IMR-90 (cell line): ENCODE results near the gene SLC2A14. TPM values are rescaled to one million over a fixed set of nuclear protein-coding genes. Genes with fewer than 3 reads are reported as not detected.

ENCODE experiments used
- ATAC-seq: fragments of 200-7000 bp; cut with Tn5 transposase; 2 replicates; pipeline ENCODE4 v1.9.1; 2020; ENCODE audit warnings: low read depth, mild to moderate bottlenecking, moderate library complexity
- BruUV-seq: library from RNA; stranded (reverse); fragments of 400-500 nt; replicated peaks from 2 replicates; lab custom pipeline; 2021; lab: Mats Ljungman, UMichigan
- CTCF ChIA-PET: fragments of 300-600 bp; formaldehyde crosslinking; extraction: SDS; loops from one replicate; lab custom pipeline; 2021; ENCODE audit warnings: antibody characterized with exemption; lab: Yijun Ruan, JAX
- POLR2A ChIA-PET: fragments of 300-600 bp; sonication (Branson Sonifier 250); formaldehyde crosslinking; loops from one replicate; lab custom pipeline; 2022; ENCODE audit warnings: antibody characterized with exemption; ENCODE audit not compliant: unreplicated experiment; lab: Charles Lee
- DNase-seq: peaks from one replicate; pipeline ENCODE4 v3.0.0; 2013
- H2AFZ ChIP-seq: replicated peaks from 2 replicates; pipeline ENCODE3; 2013; ENCODE audit warnings: low read length, mild to moderate bottlenecking; ENCODE audit not compliant: poor library complexity
- H2AK5ac ChIP-seq: 2 replicates; pipeline ENCODE4 v1.6.1; 2013; ENCODE audit warnings: low read depth, low read length, inconsistent platforms
- H2AK9ac ChIP-seq: replicated peaks from 2 replicates; pipeline ENCODE3; 2013; ENCODE audit warnings: mild to moderate bottlenecking, low read depth, low read length, moderate library complexity; ENCODE audit not compliant: poor library complexity
- H2BK120ac ChIP-seq: 2 replicates; pipeline ENCODE4 v1.6.1; 2013; ENCODE audit warnings: low read depth, low read length, inconsistent platforms
- H2BK15ac ChIP-seq: 3 replicates; pipeline ENCODE4 v1.6.1; 2013; ENCODE audit warnings: low read depth, low read length, inconsistent platforms
- H2BK20ac ChIP-seq: 2 replicates; pipeline ENCODE4 v1.6.1; 2013; ENCODE audit warnings: low read depth, mild to moderate bottlenecking, inconsistent platforms, low read length, moderate library complexity
- H2BK5ac ChIP-seq: 2 replicates; pipeline ENCODE4 v1.6.1; 2013; ENCODE audit warnings: mild to moderate bottlenecking, low read depth, low read length, inconsistent platforms; ENCODE audit not compliant: poor library complexity, severe bottlenecking
- H3K14ac ChIP-seq: replicated peaks from 2 replicates; pipeline ENCODE4 v1.6.1; 2013; ENCODE audit warnings: low read depth, low read length, inconsistent platforms
- H3K18ac ChIP-seq: 2 replicates; pipeline ENCODE4 v1.6.1; 2013; ENCODE audit warnings: low read depth, low read length, control low read depth
- H3K23ac ChIP-seq: 2 replicates; pipeline ENCODE4 v1.6.1; 2013; ENCODE audit warnings: low read depth, low read length, inconsistent platforms
- H3K27ac ChIP-seq: 2 replicates; pipeline ENCODE4 v1.5.1; 2013; ENCODE audit warnings: mild to moderate bottlenecking, control low read depth, low read length; ENCODE audit not compliant: insufficient read depth
- H3K27me3 ChIP-seq: 2 replicates; pipeline ENCODE4 v1.6.1; 2013; ENCODE audit warnings: low read length; ENCODE audit not compliant: control insufficient read depth, insufficient read depth
- H3K36me3 ChIP-seq: 2 replicates; pipeline ENCODE4 v1.6.1; 2013; ENCODE audit warnings: low read length, mixed read lengths; ENCODE audit not compliant: control insufficient read depth, insufficient read depth
- H3K4ac ChIP-seq: 2 replicates; pipeline ENCODE4 v1.6.1; 2013; ENCODE audit warnings: low read depth, low read length, inconsistent platforms
- H3K4me1 ChIP-seq: 2 replicates; pipeline ENCODE4 v1.6.1; 2013; ENCODE audit warnings: low read length, mixed read lengths; ENCODE audit not compliant: control insufficient read depth, insufficient read depth
- H3K4me2 ChIP-seq: 2 replicates; pipeline ENCODE4 v1.6.1; 2013; ENCODE audit warnings: low read depth, mild to moderate bottlenecking, control low read depth, low read length, moderate library complexity
- H3K4me3 ChIP-seq: 2 replicates; pipeline ENCODE4 v1.5.1; 2013; ENCODE audit warnings: low read depth, mild to moderate bottlenecking, control low read depth, low read length, moderate library complexity; ENCODE audit not compliant: insufficient read depth
- H3K56ac ChIP-seq: 2 replicates; pipeline ENCODE4 v1.6.1; 2013; ENCODE audit warnings: low read length, inconsistent platforms; ENCODE audit not compliant: insufficient read depth; ENCODE audit errors: extremely low read depth
- H3K79me1 ChIP-seq, 2 experiments: 2 replicates each; pipeline ENCODE4 v1.6.1; 2013; ENCODE audit warnings: low read length in 2 of 2, inconsistent platforms in 1 of 2, low read depth in 1 of 2
- H3K9ac ChIP-seq: 2 replicates; pipeline ENCODE4 v1.6.1; 2013; ENCODE audit warnings: low read depth, low read length, control low read depth
- H3K9me1 ChIP-seq: 2 replicates; pipeline ENCODE4 v1.6.1; 2013; ENCODE audit warnings: low read length, inconsistent platforms; ENCODE audit not compliant: insufficient read depth
- H3K9me3 ChIP-seq: 2 replicates; pipeline ENCODE4 v1.6.1; 2013; ENCODE audit warnings: low read length; ENCODE audit not compliant: control insufficient read depth, insufficient read depth
- H4K20me1 ChIP-seq: 2 replicates; pipeline ENCODE4 v1.6.1; 2013; ENCODE audit warnings: low read length, inconsistent platforms; ENCODE audit not compliant: insufficient read depth
- H4K5ac ChIP-seq: 2 replicates; pipeline ENCODE4 v1.6.1; 2013; ENCODE audit warnings: mild to moderate bottlenecking, low read depth, low read length, control low read depth
- H4K8ac ChIP-seq, 2 experiments: 2 replicates each; pipeline ENCODE4 v1.6.1; 2013; ENCODE audit warnings: low read depth in 2 of 2, low read length in 2 of 2, control low read depth in 1 of 2, inconsistent platforms in 1 of 2
- H4K91ac ChIP-seq: 2 replicates; pipeline ENCODE4 v1.6.1; 2013; ENCODE audit warnings: low read depth, low read length, inconsistent platforms; ENCODE audit not compliant: insufficient read depth
- BHLHE40 ChIP-seq: fragments of 150-350 bp; IDR thresholded peaks from 2 replicates; pipeline ENCODE4 v1.6.1; 2016; ENCODE audit warnings: mild to moderate bottlenecking, low read depth, low read length
- CEBPB ChIP-seq: IDR thresholded peaks from 2 replicates; pipeline ENCODE4 v1.6.1; 2012; ENCODE audit warnings: low read depth, low read length, improper control_type of control experiment
- CHD1 ChIP-seq: IDR thresholded peaks from 2 replicates; pipeline ENCODE4 v1.6.1; 2012; ENCODE audit warnings: low read depth, low read length, improper control_type of control experiment
- FOS ChIP-seq: fragments of 150-350 bp; IDR thresholded peaks from 2 replicates; pipeline ENCODE4 v1.6.1; 2016; ENCODE audit warnings: low read depth, low read length
- MAFK ChIP-seq: IDR thresholded peaks from 2 replicates; pipeline ENCODE4 v1.6.1; 2012; ENCODE audit warnings: low read depth, low read length, improper control_type of control experiment
- MAZ ChIP-seq: IDR thresholded peaks from 2 replicates; pipeline ENCODE4 v1.6.1; 2012; ENCODE audit warnings: low read depth, mild to moderate bottlenecking, low read length, improper control_type of control experiment, moderate library complexity, borderline replicate concordance
- MXI1 ChIP-seq: IDR thresholded peaks from 2 replicates; pipeline ENCODE4 v1.6.1; 2012; ENCODE audit warnings: low read depth, mild to moderate bottlenecking, low read length, moderate library complexity, borderline replicate concordance
- NFE2L2 ChIP-seq: fragments of 150-350 bp; IDR thresholded peaks from 2 replicates; pipeline ENCODE4 v1.6.1; 2016; ENCODE audit warnings: low read depth, mild to moderate bottlenecking, low read length
- POLR2A ChIP-seq: IDR thresholded peaks from 2 replicates; pipeline ENCODE4 v1.6.1; 2012; ENCODE audit warnings: mild to moderate bottlenecking, low read depth, low read length
- RAD21 ChIP-seq: IDR thresholded peaks from 2 replicates; pipeline ENCODE4 v1.6.1; 2012; ENCODE audit warnings: low read length, improper control_type of control experiment
- RCOR1 ChIP-seq: IDR thresholded peaks from 2 replicates; pipeline ENCODE4 v1.6.1; 2012; ENCODE audit warnings: mild to moderate bottlenecking, low read length, improper control_type of control experiment; ENCODE audit not compliant: insufficient replicate concordance
- RFX5 ChIP-seq: IDR thresholded peaks from 2 replicates; pipeline ENCODE4 v1.8.0; 2012; ENCODE audit warnings: low read depth, mild to moderate bottlenecking, low read length, moderate library complexity
- SMC3 ChIP-seq: fragments of 150-350 bp; IDR thresholded peaks from 2 replicates; pipeline ENCODE4 v1.6.1; 2016; ENCODE audit warnings: low read depth, mild to moderate bottlenecking, antibody characterized with exemption, low read length, moderate library complexity
- USF2 ChIP-seq: fragments of 150-350 bp; IDR thresholded peaks from 2 replicates; pipeline ENCODE4 v1.6.1; 2017; ENCODE audit warnings: mild to moderate bottlenecking, antibody characterized with exemption, low read length, low read depth
- WGBS, 2 experiments: methylation state at CpG; one replicate each; pipeline versions ENCODE4 v1.1.5 to v1.1.7; 2013; ENCODE audit warnings: missing lambda C conversion rate in 2 of 2; ENCODE audit not compliant: insufficient read length in 1 of 2; ENCODE audit errors: extremely low coverage in 2 of 2; 5-methylcytosine and 5-hydroxymethylcytosine counted together
- dilution Hi-C: fragments of 300-500 bp; cut with HindIII; formaldehyde crosslinking; loops from one replicate; pipeline ENCODE4 v1.14.3; 2018; ENCODE audit warnings: low sequenced_read_pairs; ENCODE audit not compliant: unreplicated experiment
- in situ Hi-C: fragments of 300-500 bp; cut with MboI; formaldehyde crosslinking; loops from 3 replicates; pipeline ENCODE4 v1.14.3; 2019; ENCODE audit warnings: low sequenced_read_pairs, inconsistent platforms, mixed read lengths
- intact Hi-C: fragments of 100-400 bp; cut with micrococcal nuclease; formaldehyde crosslinking; loops from 2 replicates; pipeline ENCODE4 v1.10.0; 2022
- polyA plus RNA-seq, 3 experiments: library from polyadenylated mRNA; depleted of rRNA; stranded (reverse); fragments of >200 nt; gene quantifications; 2 replicates each; pipeline ENCODE4 v1.2.3, GENCODE V29; 2012; ENCODE audit warnings: low replicate concordance in 1 of 3
- total RNA-seq: library from RNA; depleted of rRNA; stranded (reverse); fragments of >200 nt; gene quantifications from 2 replicates; pipeline ENCODE4 v1.2.3, GENCODE V29; 2012
- TF ChIP-seq, protein P1 (sequence below): conservative IDR thresholded peaks from 2 replicates; pipeline ENCODE4 v1.5.1; 2012; ENCODE audit warnings: mild to moderate bottlenecking, low read depth, low read length, improper control_type of control experiment
- TF ChIP-seq, protein P2 (sequence below): fragments of 150-350 bp; IDR thresholded peaks from 2 replicates; pipeline ENCODE4 v1.6.1; 2016; ENCODE audit warnings: low read depth, mild to moderate bottlenecking, low read length, moderate library complexity, borderline replicate concordance

Gene SLC2A14
- total and polyA plus RNA-seq, 2 of the 4 experiments (the other 2 are of a cell fraction): 0.05 TPM; not detected in 1

DNA sequence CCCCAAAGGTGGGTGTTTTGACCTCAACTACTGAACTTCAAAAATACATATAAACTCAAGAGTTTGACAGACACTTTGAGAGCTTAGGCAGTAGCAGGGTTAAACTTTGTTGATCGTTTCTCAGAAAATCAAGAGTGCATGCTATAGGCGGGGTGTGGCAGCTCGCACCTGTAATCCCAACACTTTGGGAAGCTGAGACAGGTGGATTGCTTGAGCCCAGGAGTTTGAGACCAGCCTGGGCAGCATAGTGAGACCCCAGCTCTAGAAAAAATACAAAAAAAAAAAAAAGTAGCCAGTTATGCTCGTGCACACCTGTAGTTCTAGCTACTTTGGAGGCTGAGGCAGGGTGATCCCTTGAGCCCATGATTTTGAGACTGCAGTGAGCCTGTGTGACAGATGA is 71.3 kb downstream of the SLC2A14 start:
- Histone ChIP-seq H3K9me3 (no peaks in the 10 kb centered on the region), H3K23ac (no peak overlapping the region), H3K4me2 (no peak overlapping the region), H3K56ac (no peak overlapping the region), H3K9me1 (no peaks in the 10 kb centered on the region), H2BK15ac (no peak overlapping the region), H2AFZ (no peak overlapping the region), H4K5ac (no peak overlapping the region), H3K4ac (no peak overlapping the region), H4K8ac (no peak overlapping the region), H3K4me1 (no peaks in the 10 kb centered on the region), H2BK120ac (no peak overlapping the region), H2AK5ac (no peak overlapping the region), H3K9ac (no peak overlapping the region), H4K20me1 (no peaks in the 10 kb centered on the region), H3K79me1 (no peaks in the 10 kb centered on the region), H3K27me3 (no peaks in the 10 kb centered on the region), H3K18ac (no peak overlapping the region), H4K91ac (no peak overlapping the region), H3K14ac (no peak overlapping the region), H2AK9ac (no peak overlapping the region), H3K4me3 (no peak overlapping the region), H3K36me3 (no peaks in the 10 kb centered on the region), H2BK20ac (no peak overlapping the region), H2BK5ac (no peak overlapping the region), H3K27ac (no peak overlapping the region)
- intact Hi-C loops (no loop called here), in situ Hi-C loops (loop anchor here (10.0 kb wide), 1 partner anchor 147 kb away; no protein-coding TSS in a partner anchor), dilution Hi-C loops (no loop called here)
- DNase-seq: no peak
- POLR2A ChIA-PET: no interaction called here
- ATAC-seq: no peak
- WGBS, 2 experiments: no CpG with 5 or more reads among the region's 4 CpGs
- TF ChIP-seq RAD21 (no peak), RCOR1 (no peak), MXI1 (no peak), FOS (no peak), NFE2L2 (no peak), SMC3 (no peak), RFX5 (no peak), USF2 (no peak), MAFK (no peak), BHLHE40 (no peak), CEBPB (no peak), CHD1 (no peak), MAZ (no peak), POLR2A (no peak)
- TF ChIP-seq, protein P1, sequence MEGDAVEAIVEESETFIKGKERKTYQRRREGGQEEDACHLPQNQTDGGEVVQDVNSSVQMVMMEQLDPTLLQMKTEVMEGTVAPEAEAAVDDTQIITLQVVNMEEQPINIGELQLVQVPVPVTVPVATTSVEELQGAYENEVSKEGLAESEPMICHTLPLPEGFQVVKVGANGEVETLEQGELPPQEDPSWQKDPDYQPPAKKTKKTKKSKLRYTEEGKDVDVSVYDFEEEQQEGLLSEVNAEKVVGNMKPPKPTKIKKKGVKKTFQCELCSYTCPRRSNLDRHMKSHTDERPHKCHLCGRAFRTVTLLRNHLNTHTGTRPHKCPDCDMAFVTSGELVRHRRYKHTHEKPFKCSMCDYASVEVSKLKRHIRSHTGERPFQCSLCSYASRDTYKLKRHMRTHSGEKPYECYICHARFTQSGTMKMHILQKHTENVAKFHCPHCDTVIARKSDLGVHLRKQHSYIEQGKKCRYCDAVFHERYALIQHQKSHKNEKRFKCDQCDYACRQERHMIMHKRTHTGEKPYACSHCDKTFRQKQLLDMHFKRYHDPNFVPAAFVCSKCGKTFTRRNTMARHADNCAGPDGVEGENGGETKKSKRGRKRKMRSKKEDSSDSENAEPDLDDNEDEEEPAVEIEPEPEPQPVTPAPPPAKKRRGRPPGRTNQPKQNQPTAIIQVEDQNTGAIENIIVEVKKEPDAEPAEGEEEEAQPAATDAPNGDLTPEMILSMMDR: no peak
- TF ChIP-seq, protein P2, sequence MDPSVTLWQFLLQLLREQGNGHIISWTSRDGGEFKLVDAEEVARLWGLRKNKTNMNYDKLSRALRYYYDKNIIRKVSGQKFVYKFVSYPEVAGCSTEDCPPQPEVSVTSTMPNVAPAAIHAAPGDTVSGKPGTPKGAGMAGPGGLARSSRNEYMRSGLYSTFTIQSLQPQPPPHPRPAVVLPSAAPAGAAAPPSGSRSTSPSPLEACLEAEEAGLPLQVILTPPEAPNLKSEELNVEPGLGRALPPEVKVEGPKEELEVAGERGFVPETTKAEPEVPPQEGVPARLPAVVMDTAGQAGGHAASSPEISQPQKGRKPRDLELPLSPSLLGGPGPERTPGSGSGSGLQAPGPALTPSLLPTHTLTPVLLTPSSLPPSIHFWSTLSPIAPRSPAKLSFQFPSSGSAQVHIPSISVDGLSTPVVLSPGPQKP: no peak
- CTCF ChIA-PET: interaction anchor here (0.8 to 1.1 kb wide), 2 partner anchors 104 to 873 kb away, joined by 3 read pairs; no protein-coding TSS in a partner anchor
- no TSS peak for BruUV-seq
